GM18868 (cell line): ENCODE data around the gene ADAMTS17.
"Not testable (repeated sequence)": the region's sequence is repeated elsewhere in the genome, so short reads cannot be mapped to it uniquely, and the experiment has no call there.

ENCODE experiments used
- ATAC-seq: cut with Tn5 transposase; IDR thresholded peaks from one replicate; pipeline ENCODE4 v1.9.1; 2021; ENCODE audit warnings: mild to moderate bottlenecking, moderate library complexity; ENCODE audit not compliant: unreplicated experiment

The ADAMTS17 gene

GRCh38 chr15:100096248-100096600, 245.6 kb downstream of the ADAMTS17 start:
- ATAC-seq, result no peak

GRCh38 chr15:100095541-100096247, 246.1 kb downstream of the ADAMTS17 start:
- no peak for ATAC-seq

- ATAC-seq, result no peak
These were observed 247.7 kb downstream of the ADAMTS17 start for GRCh38 chr15:100094127-100094510.

- ATAC-seq, result no peak
These were observed 248.3 kb downstream of the ADAMTS17 start for GRCh38 chr15:100093211-100094126.

GRCh38 chr15:100092034-100092433, 249.7 kb downstream of the ADAMTS17 start:
- ATAC-seq, result no peak

- no peak for ATAC-seq
These were observed 251.4 kb downstream of the ADAMTS17 start for GRCh38 chr15:100090411-100090810.

GRCh38 chr15:100084042-100084821, 257.5 kb downstream of the ADAMTS17 start:
- ATAC-seq, result not testable (repeated sequence)

GRCh38 chr15:100083572-100083971, 258.2 kb downstream of the ADAMTS17 start:
- no peak for ATAC-seq

- no peak for ATAC-seq
These were observed 258.9 kb downstream of the ADAMTS17 start for GRCh38 chr15:100082761-100083402.

GRCh38 chr15:100081454-100081853, 260.3 kb downstream of the ADAMTS17 start:
- ATAC-seq, result no peak

GRCh38 chr15:100078511-100079220, 263.1 kb downstream of the ADAMTS17 start:
- ATAC-seq, result no peak

- no peak for ATAC-seq
These were observed 266.5 kb downstream of the ADAMTS17 start for GRCh38 chr15:100075229-100075628.

GRCh38 chr15:100073982-100074381, 267.8 kb downstream of the ADAMTS17 start:
- no peak for ATAC-seq

GRCh38 chr15:100066521-100067280, 275.1 kb downstream of the ADAMTS17 start:
- ATAC-seq, result not testable (repeated sequence)

GRCh38 chr15:100061944-100062343, 279.8 kb downstream of the ADAMTS17 start:
- no peak for ATAC-seq

- no peak for ATAC-seq
These were observed 281.4 kb downstream of the ADAMTS17 start for GRCh38 chr15:100060276-100060926.

GRCh38 chr15:100059521-100059920, 282.3 kb downstream of the ADAMTS17 start:
- no peak for ATAC-seq

- ATAC-seq, result no peak
These were observed 282.7 kb downstream of the ADAMTS17 start for GRCh38 chr15:100059094-100059493.

GRCh38 chr15:100058458-100058857, 283.3 kb downstream of the ADAMTS17 start:
- ATAC-seq, result no peak
